ENCODE data around the gene MFAP5. TPM values are rescaled to one million over a fixed set of nuclear protein-coding genes. Genes with fewer than 3 reads are reported as not detected.

MFAP5 gene
- total and polyA plus RNA-seq, 10 of the 15 experiments (the other 5 are each of a cell fraction or from before 2014, with no cell fraction given) = 0.06 to 0.14 (median 0.12) TPM; not detected in 7

DNA sequence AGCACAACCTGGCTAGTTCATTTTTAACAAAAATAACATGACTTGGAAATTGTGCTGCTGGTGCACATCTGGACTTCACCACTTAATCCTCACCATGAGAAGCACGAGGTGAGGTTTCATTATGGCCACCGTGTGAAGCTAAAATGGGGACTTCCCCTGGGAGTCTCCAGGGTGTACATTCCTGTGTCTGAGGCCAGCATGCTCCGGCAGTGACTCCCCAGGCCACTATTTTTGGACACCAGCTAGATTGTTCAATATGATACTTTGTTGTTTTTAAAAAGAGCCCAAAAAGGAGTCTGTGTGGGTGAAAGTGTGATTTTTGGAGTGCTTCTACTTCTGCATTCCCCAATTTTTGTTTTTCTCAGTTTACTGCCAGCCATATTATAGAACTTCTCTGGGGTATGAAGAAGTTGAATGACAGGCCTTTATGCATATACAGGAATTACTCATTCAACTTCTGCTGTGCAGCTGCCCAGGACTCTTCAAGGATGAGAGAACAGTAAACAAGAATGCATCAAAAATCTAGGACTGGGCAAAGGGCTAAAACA is 33.1 kb downstream of the MFAP5 start (continued):
- TF ChIP-seq, protein P1, sequence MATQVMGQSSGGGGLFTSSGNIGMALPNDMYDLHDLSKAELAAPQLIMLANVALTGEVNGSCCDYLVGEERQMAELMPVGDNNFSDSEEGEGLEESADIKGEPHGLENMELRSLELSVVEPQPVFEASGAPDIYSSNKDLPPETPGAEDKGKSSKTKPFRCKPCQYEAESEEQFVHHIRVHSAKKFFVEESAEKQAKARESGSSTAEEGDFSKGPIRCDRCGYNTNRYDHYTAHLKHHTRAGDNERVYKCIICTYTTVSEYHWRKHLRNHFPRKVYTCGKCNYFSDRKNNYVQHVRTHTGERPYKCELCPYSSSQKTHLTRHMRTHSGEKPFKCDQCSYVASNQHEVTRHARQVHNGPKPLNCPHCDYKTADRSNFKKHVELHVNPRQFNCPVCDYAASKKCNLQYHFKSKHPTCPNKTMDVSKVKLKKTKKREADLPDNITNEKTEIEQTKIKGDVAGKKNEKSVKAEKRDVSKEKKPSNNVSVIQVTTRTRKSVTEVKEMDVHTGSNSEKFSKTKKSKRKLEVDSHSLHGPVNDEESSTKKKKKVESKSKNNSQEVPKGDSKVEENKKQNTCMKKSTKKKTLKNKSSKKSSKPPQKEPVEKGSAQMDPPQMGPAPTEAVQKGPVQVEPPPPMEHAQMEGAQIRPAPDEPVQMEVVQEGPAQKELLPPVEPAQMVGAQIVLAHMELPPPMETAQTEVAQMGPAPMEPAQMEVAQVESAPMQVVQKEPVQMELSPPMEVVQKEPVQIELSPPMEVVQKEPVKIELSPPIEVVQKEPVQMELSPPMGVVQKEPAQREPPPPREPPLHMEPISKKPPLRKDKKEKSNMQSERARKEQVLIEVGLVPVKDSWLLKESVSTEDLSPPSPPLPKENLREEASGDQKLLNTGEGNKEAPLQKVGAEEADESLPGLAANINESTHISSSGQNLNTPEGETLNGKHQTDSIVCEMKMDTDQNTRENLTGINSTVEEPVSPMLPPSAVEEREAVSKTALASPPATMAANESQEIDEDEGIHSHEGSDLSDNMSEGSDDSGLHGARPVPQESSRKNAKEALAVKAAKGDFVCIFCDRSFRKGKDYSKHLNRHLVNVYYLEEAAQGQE (IDR thresholded peaks at IDR 0.05; ENCODE audit: low read depth, low read length) = no peak; the same call in 1 of the 2 replicates
- TF ChIP-seq STAT3 (IDR thresholded peaks at IDR 0.05; ENCODE audit: low read depth, low read length) (0 out of 2 replicates have a peak, but pooled peaks have one; percentile 66), RCOR1 (conservative IDR thresholded peaks at IDR 0.05; ENCODE audit: low read depth, low read length) (peak; percentile 49; the same call in 1 of the 2 replicates), FOXM1 (IDR thresholded peaks at IDR 0.05; ENCODE audit: low read depth, low read length) (peak; percentile 100), HCFC1 (IDR thresholded peaks at IDR 0.05; ENCODE audit: low read length) (no peak), HDGF (IDR thresholded peaks at IDR 0.05) (no peak), RAD21 (IDR thresholded peaks at IDR 0.05; ENCODE audit: insufficient read depth, low read depth, low read length) (peak; percentile 3; the same call in 1 of the 2 replicates), CBX3 (IDR thresholded peaks at IDR 0.05; ENCODE audit: borderline replicate concordance, low read depth) (no peak), JUNB (IDR thresholded peaks at IDR 0.05) (peak; percentile 92), MYB (IDR thresholded peaks at IDR 0.05; ENCODE audit: borderline replicate concordance, low read depth, low read length) (peak; percentile 41; the same call in 1 of the 2 replicates), SUPT20H (IDR thresholded peaks at IDR 0.05; ENCODE audit: borderline replicate concordance, control insufficient read depth, low read depth, low read length) (no peak)
- TF ChIP-seq, protein P2, sequence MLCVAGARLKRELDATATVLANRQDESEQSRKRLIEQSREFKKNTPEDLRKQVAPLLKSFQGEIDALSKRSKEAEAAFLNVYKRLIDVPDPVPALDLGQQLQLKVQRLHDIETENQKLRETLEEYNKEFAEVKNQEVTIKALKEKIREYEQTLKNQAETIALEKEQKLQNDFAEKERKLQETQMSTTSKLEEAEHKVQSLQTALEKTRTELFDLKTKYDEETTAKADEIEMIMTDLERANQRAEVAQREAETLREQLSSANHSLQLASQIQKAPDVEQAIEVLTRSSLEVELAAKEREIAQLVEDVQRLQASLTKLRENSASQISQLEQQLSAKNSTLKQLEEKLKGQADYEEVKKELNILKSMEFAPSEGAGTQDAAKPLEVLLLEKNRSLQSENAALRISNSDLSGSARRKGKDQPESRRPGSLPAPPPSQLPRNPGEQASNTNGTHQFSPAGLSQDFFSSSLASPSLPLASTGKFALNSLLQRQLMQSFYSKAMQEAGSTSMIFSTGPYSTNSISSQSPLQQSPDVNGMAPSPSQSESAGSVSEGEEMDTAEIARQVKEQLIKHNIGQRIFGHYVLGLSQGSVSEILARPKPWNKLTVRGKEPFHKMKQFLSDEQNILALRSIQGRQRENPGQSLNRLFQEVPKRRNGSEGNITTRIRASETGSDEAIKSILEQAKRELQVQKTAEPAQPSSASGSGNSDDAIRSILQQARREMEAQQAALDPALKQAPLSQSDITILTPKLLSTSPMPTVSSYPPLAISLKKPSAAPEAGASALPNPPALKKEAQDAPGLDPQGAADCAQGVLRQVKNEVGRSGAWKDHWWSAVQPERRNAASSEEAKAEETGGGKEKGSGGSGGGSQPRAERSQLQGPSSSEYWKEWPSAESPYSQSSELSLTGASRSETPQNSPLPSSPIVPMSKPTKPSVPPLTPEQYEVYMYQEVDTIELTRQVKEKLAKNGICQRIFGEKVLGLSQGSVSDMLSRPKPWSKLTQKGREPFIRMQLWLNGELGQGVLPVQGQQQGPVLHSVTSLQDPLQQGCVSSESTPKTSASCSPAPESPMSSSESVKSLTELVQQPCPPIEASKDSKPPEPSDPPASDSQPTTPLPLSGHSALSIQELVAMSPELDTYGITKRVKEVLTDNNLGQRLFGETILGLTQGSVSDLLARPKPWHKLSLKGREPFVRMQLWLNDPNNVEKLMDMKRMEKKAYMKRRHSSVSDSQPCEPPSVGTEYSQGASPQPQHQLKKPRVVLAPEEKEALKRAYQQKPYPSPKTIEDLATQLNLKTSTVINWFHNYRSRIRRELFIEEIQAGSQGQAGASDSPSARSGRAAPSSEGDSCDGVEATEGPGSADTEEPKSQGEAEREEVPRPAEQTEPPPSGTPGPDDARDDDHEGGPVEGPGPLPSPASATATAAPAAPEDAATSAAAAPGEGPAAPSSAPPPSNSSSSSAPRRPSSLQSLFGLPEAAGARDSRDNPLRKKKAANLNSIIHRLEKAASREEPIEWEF (IDR thresholded peaks at IDR 0.05; ENCODE audit: insufficient replicate concordance, low read depth, low read length) = peak; percentile 91
- TF ChIP-seq, protein P3, sequence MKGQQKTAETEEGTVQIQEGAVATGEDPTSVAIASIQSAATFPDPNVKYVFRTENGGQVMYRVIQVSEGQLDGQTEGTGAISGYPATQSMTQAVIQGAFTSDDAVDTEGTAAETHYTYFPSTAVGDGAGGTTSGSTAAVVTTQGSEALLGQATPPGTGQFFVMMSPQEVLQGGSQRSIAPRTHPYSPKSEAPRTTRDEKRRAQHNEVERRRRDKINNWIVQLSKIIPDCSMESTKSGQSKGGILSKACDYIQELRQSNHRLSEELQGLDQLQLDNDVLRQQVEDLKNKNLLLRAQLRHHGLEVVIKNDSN (IDR thresholded peaks at IDR 0.05; ENCODE audit: borderline replicate concordance, extremely low read length, insufficient read depth, low read depth, low read length) = no peak
- TF ChIP-seq, protein P4, sequence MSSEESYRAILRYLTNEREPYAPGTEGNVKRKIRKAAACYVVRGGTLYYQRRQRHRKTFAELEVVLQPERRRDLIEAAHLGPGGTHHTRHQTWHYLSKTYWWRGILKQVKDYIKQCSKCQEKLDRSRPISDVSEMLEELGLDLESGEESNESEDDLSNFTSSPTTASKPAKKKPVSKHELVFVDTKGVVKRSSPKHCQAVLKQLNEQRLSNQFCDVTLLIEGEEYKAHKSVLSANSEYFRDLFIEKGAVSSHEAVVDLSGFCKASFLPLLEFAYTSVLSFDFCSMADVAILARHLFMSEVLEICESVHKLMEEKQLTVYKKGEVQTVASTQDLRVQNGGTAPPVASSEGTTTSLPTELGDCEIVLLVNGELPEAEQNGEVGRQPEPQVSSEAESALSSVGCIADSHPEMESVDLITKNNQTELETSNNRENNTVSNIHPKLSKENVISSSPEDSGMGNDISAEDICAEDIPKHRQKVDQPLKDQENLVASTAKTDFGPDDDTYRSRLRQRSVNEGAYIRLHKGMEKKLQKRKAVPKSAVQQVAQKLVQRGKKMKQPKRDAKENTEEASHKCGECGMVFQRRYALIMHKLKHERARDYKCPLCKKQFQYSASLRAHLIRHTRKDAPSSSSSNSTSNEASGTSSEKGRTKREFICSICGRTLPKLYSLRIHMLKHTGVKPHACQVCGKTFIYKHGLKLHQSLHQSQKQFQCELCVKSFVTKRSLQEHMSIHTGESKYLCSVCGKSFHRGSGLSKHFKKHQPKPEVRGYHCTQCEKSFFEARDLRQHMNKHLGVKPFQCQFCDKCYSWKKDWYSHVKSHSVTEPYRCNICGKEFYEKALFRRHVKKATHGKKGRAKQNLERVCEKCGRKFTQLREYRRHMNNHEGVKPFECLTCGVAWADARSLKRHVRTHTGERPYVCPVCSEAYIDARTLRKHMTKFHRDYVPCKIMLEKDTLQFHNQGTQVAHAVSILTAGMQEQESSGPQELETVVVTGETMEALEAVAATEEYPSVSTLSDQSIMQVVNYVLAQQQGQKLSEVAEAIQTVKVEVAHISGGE (CRISPR knock-in tag; IDR thresholded peaks at IDR 0.05) = no peak
